ENCODE data around the gene SUCO.
"Not testable (repeated sequence)": the region's sequence is repeated elsewhere in the genome, so short reads cannot be mapped to it uniquely, and the experiment has no call there.

DNA sequence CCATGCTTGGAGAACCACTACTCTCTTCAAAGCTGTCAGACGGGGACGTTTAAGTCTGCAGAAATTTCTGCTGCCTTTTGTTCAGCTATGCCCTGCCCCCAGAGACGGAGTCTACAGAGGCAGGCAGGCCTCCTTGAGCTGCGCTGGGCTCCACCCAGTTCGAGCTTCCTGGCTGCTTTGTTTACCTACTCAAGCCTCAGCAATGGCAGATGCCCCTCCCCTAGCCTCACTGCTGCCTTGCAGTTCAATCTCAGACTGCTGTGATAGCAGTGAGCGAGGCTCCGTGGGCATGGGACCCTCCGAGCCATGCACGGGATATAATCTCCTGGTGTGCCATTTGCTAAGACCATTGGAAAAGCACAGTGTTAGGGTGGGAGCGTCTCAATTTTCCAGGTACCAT is 63.8 kb downstream of the SUCO start:
- TF ChIP-seq, protein P1, sequence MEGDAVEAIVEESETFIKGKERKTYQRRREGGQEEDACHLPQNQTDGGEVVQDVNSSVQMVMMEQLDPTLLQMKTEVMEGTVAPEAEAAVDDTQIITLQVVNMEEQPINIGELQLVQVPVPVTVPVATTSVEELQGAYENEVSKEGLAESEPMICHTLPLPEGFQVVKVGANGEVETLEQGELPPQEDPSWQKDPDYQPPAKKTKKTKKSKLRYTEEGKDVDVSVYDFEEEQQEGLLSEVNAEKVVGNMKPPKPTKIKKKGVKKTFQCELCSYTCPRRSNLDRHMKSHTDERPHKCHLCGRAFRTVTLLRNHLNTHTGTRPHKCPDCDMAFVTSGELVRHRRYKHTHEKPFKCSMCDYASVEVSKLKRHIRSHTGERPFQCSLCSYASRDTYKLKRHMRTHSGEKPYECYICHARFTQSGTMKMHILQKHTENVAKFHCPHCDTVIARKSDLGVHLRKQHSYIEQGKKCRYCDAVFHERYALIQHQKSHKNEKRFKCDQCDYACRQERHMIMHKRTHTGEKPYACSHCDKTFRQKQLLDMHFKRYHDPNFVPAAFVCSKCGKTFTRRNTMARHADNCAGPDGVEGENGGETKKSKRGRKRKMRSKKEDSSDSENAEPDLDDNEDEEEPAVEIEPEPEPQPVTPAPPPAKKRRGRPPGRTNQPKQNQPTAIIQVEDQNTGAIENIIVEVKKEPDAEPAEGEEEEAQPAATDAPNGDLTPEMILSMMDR (conservative IDR thresholded peaks at IDR 0.05; ENCODE audit: low read depth, low read length): not testable (repeated sequence)
- TF ChIP-seq POLR2A (IDR thresholded peaks at IDR 0.05; ENCODE audit: low read depth, low read length); RAD21 (IDR thresholded peaks at IDR 0.05; ENCODE audit: low read length): not testable (repeated sequence)

All from IMR-90 (cell line).